ENCODE results near the gene CYP4F11.
"Not testable (repeated sequence)": the region's sequence is repeated elsewhere in the genome, so short reads cannot be mapped to it uniquely, and the experiment has no call there.

CYP4F11 gene

GRCh38 chr19:15934332-15935078, at the start of gene CYP4F11:
TSS of gene CYP4F11 (minus strand) at chr19:15934529. CDS start at chr19:15934408, 121 bp downstream.
- no peak for DNase-seq

GRCh38 chr19:15979293-15979692, 45.0 kb upstream of the CYP4F11 start:
- DNase-seq: no peak

GRCh38 chr19:15977690-15978089, 43.4 kb upstream of the CYP4F11 start:
- DNase-seq: no peak

GRCh38 chr19:15976836-15977689, 42.7 kb upstream of the CYP4F11 start:
- no peak for DNase-seq

GRCh38 chr19:15974856-15975255, 40.5 kb upstream of the CYP4F11 start:
- DNase-seq: no peak

GRCh38 chr19:15972043-15972442, 37.7 kb upstream of the CYP4F11 start:
- DNase-seq: not testable (repeated sequence)

GRCh38 chr19:15971224-15971780, 37.0 kb upstream of the CYP4F11 start:
- DNase-seq: no peak

GRCh38 chr19:15964231-15964630, 29.9 kb upstream of the CYP4F11 start:
- DNase-seq: no peak

GRCh38 chr19:15962319-15962718, 28.0 kb upstream of the CYP4F11 start:
- DNase-seq: no peak

- no peak for DNase-seq
Observed at GRCh38 chr19:15954820-15955219, 20.5 kb upstream of the CYP4F11 start.

- no peak for DNase-seq
Observed at GRCh38 chr19:15948223-15949058, 14.1 kb upstream of the CYP4F11 start, which contains the start of gene OR10H4. TSS of gene OR10H4 (plus strand) at chr19:15949008. CDS start at chr19:15949008, 0 bp downstream.

GRCh38 chr19:15945301-15945700, 11.0 kb upstream of the CYP4F11 start:
- DNase-seq: no peak

- no peak for DNase-seq
Observed at GRCh38 chr19:15944401-15944800, 10.1 kb upstream of the CYP4F11 start.

- no peak for DNase-seq
Observed at GRCh38 chr19:15937771-15938170, 3.4 kb upstream of the CYP4F11 start.

GRCh38 chr19:15936950-15937349, 2.6 kb upstream of the CYP4F11 start:
- DNase-seq: no peak

GRCh38 chr19:15936173-15936572, 1.8 kb upstream of the CYP4F11 start:
- no peak for DNase-seq

- no peak for DNase-seq
Observed at GRCh38 chr19:15935167-15935702, 906 bp upstream of the CYP4F11 start.

GRCh38 chr19:15933761-15934331, 483 bp downstream of the CYP4F11 start:
- DNase-seq: not testable (repeated sequence)

GRCh38 chr19:15928321-15928720, 6.0 kb downstream of the CYP4F11 start:
- DNase-seq: no peak

- DNase-seq: no peak
Observed at GRCh38 chr19:15926484-15926883, 7.8 kb downstream of the CYP4F11 start.

GRCh38 chr19:15923702-15924101, 10.6 kb downstream of the CYP4F11 start:
- DNase-seq: no peak

GRCh38 chr19:15922021-15922420, 12.3 kb downstream of the CYP4F11 start:
- no peak for DNase-seq
